K562 (cell line): ENCODE data around the gene STRA6. TPM values are rescaled to one million over a fixed set of nuclear protein-coding genes. Genes with fewer than 3 reads are reported as not detected.

ENCODE experiments used
- ATAC-seq: fragments of 200-7000 bp; cut with Tn5 transposase; 3 replicates; pipeline ENCODE4 v1.9.1; 2020; ENCODE audit warnings: moderate library complexity
- BruUV-seq: library from RNA; stranded (reverse); fragments of 400-500 nt; replicated peaks from 2 replicates; lab custom pipeline; 2021; lab: Mats Ljungman, UMichigan
- CTCF ChIA-PET: fragments of 300-600 bp; formaldehyde crosslinking; extraction: SDS; loops from one replicate; lab custom pipeline; 2021; ENCODE audit warnings: low intra/inter-chr PET ratio; lab: Yijun Ruan, JAX
- POLR2A ChIA-PET: fragments of 300-600, 350-650 bp; sonication (Branson Sonifier 250); formaldehyde crosslinking; extraction: SDS; loops from one replicate; lab custom pipeline; 2021; ENCODE audit warnings: antibody characterized with exemption, inconsistent platforms; lab: Yijun Ruan, JAX
- DNase-seq, 4 experiments: peaks; one replicate each; pipeline versions ENCODE4 v3.0.0 to v3.0.0-alpha.2; 2011 to 2018; ENCODE audit warnings: low spot score in 3 of 4, mixed read lengths in 3 of 4; ENCODE audit errors: extremely low read depth in 1 of 4
- FAIRE-seq: peaks from 2 replicates; lab custom pipeline; 2011; peaks lifted over from hg19 to GRCh38; lab: Jason Lieb, UNC
- H2AFZ ChIP-seq: 2 replicates; pipeline ENCODE4 v1.6.0; 2011; ENCODE audit warnings: low read depth, low read length, control low read depth, inconsistent platforms
- H3K27ac ChIP-seq: fragments of 200-600 bp; 3 replicates; pipeline ENCODE4 v1.8.0; 2011; ENCODE audit warnings: low read depth, mild to moderate bottlenecking, control low read depth, inconsistent platforms, low read length, moderate library complexity, mixed read lengths; ENCODE audit errors: extremely low read depth
- H3K27me3 ChIP-seq, 2 experiments: fragments of 300-600 bp in 1 of 2; 2 replicates in 1 of 2; 3 replicates in 1 of 2; pipeline versions ENCODE4 v1.6.0 to v1.8.0; 2011; ENCODE audit warnings: inconsistent platforms in 2 of 2, low read length in 2 of 2, mild to moderate bottlenecking in 1 of 2, mixed read lengths in 1 of 2, moderate library complexity in 1 of 2; ENCODE audit not compliant: control insufficient read depth in 2 of 2, insufficient read depth in 2 of 2
- H3K36me3 ChIP-seq: fragments of 300-600 bp; 3 replicates; pipeline ENCODE4 v1.8.0; 2011; ENCODE audit warnings: mild to moderate bottlenecking, low read length, inconsistent platforms; ENCODE audit not compliant: control insufficient read depth, insufficient read depth
- H3K4me1 ChIP-seq, 2 experiments: fragments of 200-600 bp in 1 of 2; replicated peaks in 1 of 2; 2 replicates in 1 of 2; 3 replicates in 1 of 2; pipeline versions ENCODE4 v1.5.1 to v1.8.0; 2011; ENCODE audit warnings: inconsistent platforms in 2 of 2, low read length in 2 of 2, mild to moderate bottlenecking in 1 of 2, mixed read lengths in 1 of 2, moderate library complexity in 1 of 2; ENCODE audit not compliant: control insufficient read depth in 2 of 2, insufficient read depth in 2 of 2
- H3K4me2 ChIP-seq: 2 replicates; pipeline ENCODE4 v1.6.1; 2011; ENCODE audit warnings: low read length, control low read depth, inconsistent platforms, mixed read lengths; ENCODE audit not compliant: insufficient read depth
- H3K4me3 ChIP-seq: fragments of 200-600 bp; sonication (generic), shearing (Covaris generic); 2 replicates; pipeline ENCODE4 v1.5.1; 2016; ENCODE audit warnings: control low read depth, inconsistent platforms
- H3K79me2 ChIP-seq: fragments of 200-600 bp; 3 replicates; pipeline ENCODE4 v1.8.0; 2011; ENCODE audit warnings: low read length, inconsistent platforms; ENCODE audit not compliant: control insufficient read depth, insufficient read depth
- H3K9ac ChIP-seq, 2 experiments: 2 replicates each; pipeline versions ENCODE4 v1.6.0 to v1.6.1; 2011; ENCODE audit warnings: low read depth in 2 of 2, low read length in 2 of 2, control low read depth in 1 of 2, inconsistent platforms in 1 of 2, mild to moderate bottlenecking in 1 of 2, mixed read lengths in 1 of 2; ENCODE audit not compliant: insufficient read depth in 1 of 2
- H3K9me1 ChIP-seq: one replicate; pipeline ENCODE4 v1.6.0; 2011; ENCODE audit warnings: inconsistent platforms, mild to moderate bottlenecking, low read length, moderate library complexity; ENCODE audit not compliant: control insufficient read depth, insufficient read depth
- H3K9me3 ChIP-seq: replicated peaks from 2 replicates; pipeline ENCODE4 v1.5.1; 2011; ENCODE audit warnings: low read depth, low read length, inconsistent platforms; ENCODE audit not compliant: control insufficient read depth, insufficient read depth
- H4K20me1 ChIP-seq: replicated peaks from 2 replicates; pipeline ENCODE4 v1.6.1; 2011; ENCODE audit warnings: low read length, inconsistent platforms, mixed read lengths; ENCODE audit not compliant: control insufficient read depth, insufficient read depth
- CAMTA2 ChIP-seq: fragments of 250-450 bp; sonication (Bioruptor Pico); conservative IDR thresholded peaks from 2 replicates; pipeline ENCODE4 v1.5.1; 2022
- CSDE1 ChIP-seq, 2 experiments: fragments of 450-650 bp; IDR thresholded peaks; 2 replicates each; pipeline ENCODE4 v1.6.1; 2016; ENCODE audit warnings: mild to moderate bottlenecking in 1 of 2
- DACH1 ChIP-seq: fragments of 450-650 bp; IDR thresholded peaks from 2 replicates; pipeline ENCODE4 v1.6.1; 2018; ENCODE audit not compliant: partially characterized antibody
- EP400 ChIP-seq: fragments of 450-650 bp; IDR thresholded peaks from 2 replicates; pipeline ENCODE4 v1.6.1; 2017; ENCODE audit warnings: antibody characterized with exemption, mild to moderate bottlenecking, moderate library complexity
- GTF2E2 ChIP-seq: fragments of 200-800 bp; sonication (Bioruptor generic); IDR thresholded peaks from 2 replicates; pipeline ENCODE4 v1.6.1; 2016; ENCODE audit warnings: missing genetic modification characterization, missing compliant biosample characterization
- MTA1 ChIP-seq: fragments of 450-650 bp; IDR thresholded peaks from 2 replicates; pipeline ENCODE4 v1.6.1; 2017; ENCODE audit warnings: borderline replicate concordance
- PHF20 ChIP-seq: fragments of 450-650 bp; IDR thresholded peaks from 2 replicates; pipeline ENCODE4 v1.6.1; 2018; ENCODE audit not compliant: partially characterized antibody
- SMAD3 ChIP-seq: fragments of 450-650 bp; formaldehyde crosslinking; conservative IDR thresholded peaks from 2 replicates; pipeline ENCODE4 v1.4.0; 2020; ENCODE audit warnings: mild to moderate bottlenecking
- TCF7L2 ChIP-seq: fragments of 150-350 bp; IDR thresholded peaks from 2 replicates; pipeline ENCODE4 v1.6.1; 2016; ENCODE audit warnings: low read depth, mild to moderate bottlenecking, low read length, moderate library complexity
- ZNF282 ChIP-seq: sonication (generic); formaldehyde crosslinking; IDR thresholded peaks from 2 replicates; pipeline ENCODE4 v1.8.1; 2023; ENCODE audit warnings: missing genetic modification reagents
- ZNF644 ChIP-seq: fragments of 200-800 bp; sonication (Bioruptor generic); IDR thresholded peaks from 2 replicates; pipeline ENCODE4 v1.6.1; 2016; ENCODE audit warnings: low read depth, missing genetic modification characterization, missing compliant biosample characterization
- WGBS: fragments of 100-300 bp; shearing (Covaris generic); methylation state at CpG from one replicate; pipeline ENCODE4 v1.1.6; 2016; ENCODE audit warnings: low coverage, mixed read lengths; ENCODE audit not compliant: insufficient coverage; ENCODE audit errors: missing lambda C conversion rate; 5-methylcytosine and 5-hydroxymethylcytosine counted together
- in situ Hi-C: fragments of 300-500 bp; cut with MboI; formaldehyde crosslinking; loops from 4 replicates; pipeline ENCODE4 v1.15.0; 2018; ENCODE audit warnings: inconsistent platforms, mixed read lengths
- intact Hi-C: fragments of 100-400 bp; cut with micrococcal nuclease; formaldehyde crosslinking; loops from 2 replicates; pipeline ENCODE4 v1.14.2; 2022
- polyA plus RNA-seq, 8 experiments: library from polyadenylated mRNA; depleted of rRNA in 4 of 8; stranded (reverse) in 5 of 8; unstranded in 3 of 8; fragments of >200 nt; fragmentation: Nextera tagmentation in 2 of 8; fragmentation: Illumina TruSeq in 1 of 8; extraction: Ambion mirVana in 2 of 8; extraction: Trizol in 1 of 8; gene quantifications; 2 replicates each; pipeline versions ENCODE4 v1.2.1 to v1.2.3, GENCODE V29; 2011 to 2014; ENCODE audit warnings: inconsistent platforms in 1 of 8, missing spikeins in 1 of 8
- total RNA-seq, 7 experiments: library from RNA; depleted of rRNA in 6 of 7; stranded (reverse); fragments of >200 nt in 6 of 7; fragmentation: Illumina TruSeq in 2 of 7; extraction: Trizol in 2 of 7; gene quantifications; 2 replicates each; pipeline versions ENCODE4 v1.2.1 to v1.2.3, GENCODE V29; 2011 to 2021; ENCODE audit warnings: low replicate concordance in 1 of 7
- TF ChIP-seq, protein P1 (sequence below): fragments of 250-450 bp; sonication (Bioruptor Pico); IDR thresholded peaks from 2 replicates; pipeline ENCODE4 v1.8.0; 2022; ENCODE audit warnings: moderate library complexity, mild to moderate bottlenecking, inconsistent platforms
- TF ChIP-seq, protein P2 (sequence below): fragments of 450-650 bp; IDR thresholded peaks from 2 replicates; pipeline ENCODE4 v1.6.1; 2016; ENCODE audit warnings: mild to moderate bottlenecking
- TF ChIP-seq, protein P3 (sequence below): sonication (generic); formaldehyde crosslinking; IDR thresholded peaks from 2 replicates; pipeline ENCODE4 v1.8.0; 2022; ENCODE audit warnings: mild to moderate bottlenecking, missing genetic modification reagents

The STRA6 gene
- total and polyA plus RNA-seq, 9 of the 15 experiments (the other 6 are each of a cell fraction or from before 2014, with no cell fraction given), result 0.04 to 2.0 (median 0.43) TPM; not detected in 2

DNA sequence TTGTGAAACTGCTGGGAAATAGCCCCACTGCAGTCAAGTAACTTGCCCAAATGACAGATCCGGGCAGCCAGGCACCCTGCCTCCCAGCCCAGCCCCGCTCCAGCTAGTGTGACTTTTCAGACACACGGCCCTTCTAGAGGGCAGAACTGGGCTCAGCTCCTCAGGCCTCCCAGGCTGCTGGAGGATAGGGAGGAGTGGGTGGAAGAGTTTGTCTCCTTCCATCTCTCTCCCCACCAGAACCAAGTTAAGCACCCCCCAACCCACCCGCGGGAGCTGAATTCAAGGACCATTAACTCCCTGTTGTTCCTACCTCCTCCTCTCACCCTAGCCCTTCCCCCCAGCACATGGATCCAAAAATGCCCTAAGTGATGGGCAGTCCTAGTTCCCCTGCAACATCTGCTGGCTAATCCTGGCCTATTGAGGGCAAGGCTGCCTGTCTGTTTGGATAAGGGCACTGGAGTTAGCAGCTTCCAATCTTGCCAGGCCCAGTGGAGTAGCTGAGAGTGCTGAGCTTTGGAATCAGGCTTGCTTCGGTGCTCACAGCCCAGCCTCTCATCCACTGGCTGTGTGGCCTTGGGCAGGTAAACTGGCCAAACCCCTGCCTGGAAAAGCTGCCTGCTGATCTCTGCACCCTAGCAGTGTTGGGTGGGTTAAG is 36.6 kb upstream of the STRA6 start (continued):
- no peak for TF ChIP-seq SMAD3 (CRISPR knock-in tag)

DNA sequence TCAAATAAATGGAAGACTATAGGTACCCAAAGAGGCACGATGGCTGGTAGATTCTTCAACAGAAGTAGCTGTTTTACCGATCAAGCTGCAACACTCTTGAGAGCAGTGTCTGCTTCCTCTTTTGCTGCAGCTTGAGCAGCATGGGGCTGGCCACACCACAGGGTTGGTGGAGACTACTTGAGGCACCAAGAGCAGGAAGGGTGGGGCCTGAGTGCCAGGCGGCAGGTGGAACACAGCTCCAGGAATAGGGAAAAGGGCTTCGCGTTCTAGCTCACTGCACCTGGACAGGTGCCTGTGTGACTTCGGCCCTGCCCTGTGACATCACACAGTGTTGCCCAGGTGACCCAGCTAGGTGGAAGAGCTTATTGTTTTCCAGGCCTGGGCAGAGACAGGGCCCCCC is 33.4 kb upstream of the STRA6 start, which contains the start of gene CCDC33:
CCDC33 (plus strand) TSS at position 365 of the 400 bp plus-strand sequence. CDS start 394 bp downstream, outside the sequence.
- no TSS peak for BruUV-seq
- CTCF ChIA-PET, result no interaction called here
- no peaks in the 10 kb centered on the region for H3K36me3 ChIP-seq
- no peak within 1 kb of the TSS for H3K9ac ChIP-seq
- POLR2A ChIA-PET, result no interaction called here
- no peak within 1 kb of the TSS for H3K4me3 ChIP-seq
- DNase-seq (no peak), FAIRE-seq (no peak), ATAC-seq (no peak)
- H2AFZ ChIP-seq, result no peak within 1 kb of the TSS
- H3K79me2 ChIP-seq, result no peaks in the 10 kb centered on the region
- intact Hi-C loops, result no loop called here
- H4K20me1 ChIP-seq, result no peaks in the 10 kb centered on the region; the same call in none of the 2 replicates
- no peak within 1 kb of the TSS for H3K27ac ChIP-seq
- H3K4me2 ChIP-seq, result no peak within 1 kb of the TSS
- H3K9me1 ChIP-seq, result no peaks in the 10 kb centered on the region
- H3K9me3 ChIP-seq, result no peaks in the 10 kb centered on the region
- no peaks in the 10 kb centered on the region for H3K4me1 ChIP-seq
- 0% methylated on average over 6 of the region's 6 CpGs for WGBS
- H3K27me3 ChIP-seq, result peaks cover 13 to 48% of the 10 kb centered on the region in 2 experiments; a peak in 4 of 5 replicates
- in situ Hi-C loops, result no loop called here
- TF ChIP-seq GTF2E2 (tag) (no peak), ZNF644 (tag) (no peak), EP400 (no peak), CSDE1 (IDR thresholded peaks at IDR 0.05) (no peak), ZNF282 (CRISPR knock-in tag) (no peak), PHF20 (no peak), MTA1 (no peak), TCF7L2 (no peak), DACH1 (no peak), CAMTA2 (no peak)
- TF ChIP-seq, protein P1, sequence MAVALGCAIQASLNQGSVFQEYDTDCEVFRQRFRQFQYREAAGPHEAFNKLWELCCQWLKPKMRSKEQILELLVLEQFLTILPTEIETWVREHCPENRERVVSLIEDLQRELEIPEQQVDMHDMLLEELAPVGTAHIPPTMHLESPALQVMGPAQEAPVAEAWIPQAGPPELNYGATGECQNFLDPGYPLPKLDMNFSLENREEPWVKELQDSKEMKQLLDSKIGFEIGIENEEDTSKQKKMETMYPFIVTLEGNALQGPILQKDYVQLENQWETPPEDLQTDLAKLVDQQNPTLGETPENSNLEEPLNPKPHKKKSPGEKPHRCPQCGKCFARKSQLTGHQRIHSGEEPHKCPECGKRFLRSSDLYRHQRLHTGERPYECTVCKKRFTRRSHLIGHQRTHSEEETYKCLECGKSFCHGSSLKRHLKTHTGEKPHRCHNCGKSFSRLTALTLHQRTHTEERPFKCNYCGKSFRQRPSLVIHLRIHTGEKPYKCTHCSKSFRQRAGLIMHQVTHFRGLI (CRISPR knock-in tag), result no peak
- TF ChIP-seq, protein P2, sequence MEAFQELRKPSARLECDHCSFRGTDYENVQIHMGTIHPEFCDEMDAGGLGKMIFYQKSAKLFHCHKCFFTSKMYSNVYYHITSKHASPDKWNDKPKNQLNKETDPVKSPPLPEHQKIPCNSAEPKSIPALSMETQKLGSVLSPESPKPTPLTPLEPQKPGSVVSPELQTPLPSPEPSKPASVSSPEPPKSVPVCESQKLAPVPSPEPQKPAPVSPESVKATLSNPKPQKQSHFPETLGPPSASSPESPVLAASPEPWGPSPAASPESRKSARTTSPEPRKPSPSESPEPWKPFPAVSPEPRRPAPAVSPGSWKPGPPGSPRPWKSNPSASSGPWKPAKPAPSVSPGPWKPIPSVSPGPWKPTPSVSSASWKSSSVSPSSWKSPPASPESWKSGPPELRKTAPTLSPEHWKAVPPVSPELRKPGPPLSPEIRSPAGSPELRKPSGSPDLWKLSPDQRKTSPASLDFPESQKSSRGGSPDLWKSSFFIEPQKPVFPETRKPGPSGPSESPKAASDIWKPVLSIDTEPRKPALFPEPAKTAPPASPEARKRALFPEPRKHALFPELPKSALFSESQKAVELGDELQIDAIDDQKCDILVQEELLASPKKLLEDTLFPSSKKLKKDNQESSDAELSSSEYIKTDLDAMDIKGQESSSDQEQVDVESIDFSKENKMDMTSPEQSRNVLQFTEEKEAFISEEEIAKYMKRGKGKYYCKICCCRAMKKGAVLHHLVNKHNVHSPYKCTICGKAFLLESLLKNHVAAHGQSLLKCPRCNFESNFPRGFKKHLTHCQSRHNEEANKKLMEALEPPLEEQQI, result no peak
- TF ChIP-seq, protein P3, sequence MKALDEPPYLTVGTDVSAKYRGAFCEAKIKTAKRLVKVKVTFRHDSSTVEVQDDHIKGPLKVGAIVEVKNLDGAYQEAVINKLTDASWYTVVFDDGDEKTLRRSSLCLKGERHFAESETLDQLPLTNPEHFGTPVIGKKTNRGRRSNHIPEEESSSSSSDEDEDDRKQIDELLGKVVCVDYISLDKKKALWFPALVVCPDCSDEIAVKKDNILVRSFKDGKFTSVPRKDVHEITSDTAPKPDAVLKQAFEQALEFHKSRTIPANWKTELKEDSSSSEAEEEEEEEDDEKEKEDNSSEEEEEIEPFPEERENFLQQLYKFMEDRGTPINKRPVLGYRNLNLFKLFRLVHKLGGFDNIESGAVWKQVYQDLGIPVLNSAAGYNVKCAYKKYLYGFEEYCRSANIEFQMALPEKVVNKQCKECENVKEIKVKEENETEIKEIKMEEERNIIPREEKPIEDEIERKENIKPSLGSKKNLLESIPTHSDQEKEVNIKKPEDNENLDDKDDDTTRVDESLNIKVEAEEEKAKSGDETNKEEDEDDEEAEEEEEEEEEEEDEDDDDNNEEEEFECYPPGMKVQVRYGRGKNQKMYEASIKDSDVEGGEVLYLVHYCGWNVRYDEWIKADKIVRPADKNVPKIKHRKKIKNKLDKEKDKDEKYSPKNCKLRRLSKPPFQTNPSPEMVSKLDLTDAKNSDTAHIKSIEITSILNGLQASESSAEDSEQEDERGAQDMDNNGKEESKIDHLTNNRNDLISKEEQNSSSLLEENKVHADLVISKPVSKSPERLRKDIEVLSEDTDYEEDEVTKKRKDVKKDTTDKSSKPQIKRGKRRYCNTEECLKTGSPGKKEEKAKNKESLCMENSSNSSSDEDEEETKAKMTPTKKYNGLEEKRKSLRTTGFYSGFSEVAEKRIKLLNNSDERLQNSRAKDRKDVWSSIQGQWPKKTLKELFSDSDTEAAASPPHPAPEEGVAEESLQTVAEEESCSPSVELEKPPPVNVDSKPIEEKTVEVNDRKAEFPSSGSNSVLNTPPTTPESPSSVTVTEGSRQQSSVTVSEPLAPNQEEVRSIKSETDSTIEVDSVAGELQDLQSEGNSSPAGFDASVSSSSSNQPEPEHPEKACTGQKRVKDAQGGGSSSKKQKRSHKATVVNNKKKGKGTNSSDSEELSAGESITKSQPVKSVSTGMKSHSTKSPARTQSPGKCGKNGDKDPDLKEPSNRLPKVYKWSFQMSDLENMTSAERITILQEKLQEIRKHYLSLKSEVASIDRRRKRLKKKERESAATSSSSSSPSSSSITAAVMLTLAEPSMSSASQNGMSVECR (CRISPR knock-in tag), result no peak
